NB4 (cell line): ENCODE results near the gene KCNJ18.
"Not testable (repeated sequence)": the region's sequence is repeated elsewhere in the genome, so short reads cannot be mapped to it uniquely, and the experiment has no call there.

Experiments
- TF ChIP-seq, protein P1 (sequence below): IDR thresholded peaks from one replicate; pipeline ENCODE4 v1.5.1; 2012; ENCODE audit warnings: low read depth, low read length
- TF ChIP-seq, protein P2 (sequence below): IDR thresholded peaks from 2 replicates; pipeline ENCODE4 v1.6.1; 2011; ENCODE audit warnings: low read depth, low read length

DNA sequence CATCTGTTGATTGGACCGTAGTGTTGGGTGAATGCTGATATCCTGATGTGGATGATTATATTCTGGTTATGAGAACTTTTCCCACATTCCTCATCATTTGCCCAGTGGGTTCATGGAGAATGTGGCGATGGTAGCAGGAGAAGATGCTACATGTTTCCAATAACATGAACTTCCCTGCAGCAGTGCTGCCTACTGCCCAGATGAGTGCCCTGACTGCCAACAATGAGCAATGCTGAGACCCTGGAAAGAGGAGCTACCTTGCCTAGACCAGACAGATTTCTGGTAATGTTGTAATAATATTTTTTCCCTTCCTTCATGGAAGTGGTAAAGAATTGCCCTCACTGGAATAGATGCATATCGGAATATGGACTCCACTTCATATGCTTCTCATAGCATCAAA, 29.2 kb upstream of the KCNJ18 start:
- TF ChIP-seq, protein P1, sequence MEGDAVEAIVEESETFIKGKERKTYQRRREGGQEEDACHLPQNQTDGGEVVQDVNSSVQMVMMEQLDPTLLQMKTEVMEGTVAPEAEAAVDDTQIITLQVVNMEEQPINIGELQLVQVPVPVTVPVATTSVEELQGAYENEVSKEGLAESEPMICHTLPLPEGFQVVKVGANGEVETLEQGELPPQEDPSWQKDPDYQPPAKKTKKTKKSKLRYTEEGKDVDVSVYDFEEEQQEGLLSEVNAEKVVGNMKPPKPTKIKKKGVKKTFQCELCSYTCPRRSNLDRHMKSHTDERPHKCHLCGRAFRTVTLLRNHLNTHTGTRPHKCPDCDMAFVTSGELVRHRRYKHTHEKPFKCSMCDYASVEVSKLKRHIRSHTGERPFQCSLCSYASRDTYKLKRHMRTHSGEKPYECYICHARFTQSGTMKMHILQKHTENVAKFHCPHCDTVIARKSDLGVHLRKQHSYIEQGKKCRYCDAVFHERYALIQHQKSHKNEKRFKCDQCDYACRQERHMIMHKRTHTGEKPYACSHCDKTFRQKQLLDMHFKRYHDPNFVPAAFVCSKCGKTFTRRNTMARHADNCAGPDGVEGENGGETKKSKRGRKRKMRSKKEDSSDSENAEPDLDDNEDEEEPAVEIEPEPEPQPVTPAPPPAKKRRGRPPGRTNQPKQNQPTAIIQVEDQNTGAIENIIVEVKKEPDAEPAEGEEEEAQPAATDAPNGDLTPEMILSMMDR, result not testable (repeated sequence)
- TF ChIP-seq, protein P2, sequence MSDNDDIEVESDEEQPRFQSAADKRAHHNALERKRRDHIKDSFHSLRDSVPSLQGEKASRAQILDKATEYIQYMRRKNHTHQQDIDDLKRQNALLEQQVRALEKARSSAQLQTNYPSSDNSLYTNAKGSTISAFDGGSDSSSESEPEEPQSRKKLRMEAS, result not testable (repeated sequence)
